WTC11 (cell line): ENCODE data around the gene MTRF1. TPM values are rescaled to one million over a fixed set of nuclear protein-coding genes. Genes with fewer than 3 reads are reported as not detected.

Source experiments
- ATAC-seq: fragments of 200-7000 bp; cut with Tn5 transposase; 2 replicates; pipeline ENCODE4 v1.10.0; 2021; ENCODE audit warnings: mild to moderate bottlenecking, moderate library complexity
- CTCF ChIA-PET: fragments of 300-600 bp; sonication (Branson Sonifier 250); formaldehyde crosslinking; loops from one replicate; lab custom pipeline; 2021; ENCODE audit warnings: antibody characterized with exemption; lab: Charles Lee
- POLR2A ChIA-PET: fragments of 350-600 bp; sonication (Branson Sonifier 250); formaldehyde crosslinking; loops from one replicate; lab custom pipeline; 2021; ENCODE audit warnings: antibody characterized with exemption; lab: Charles Lee
- DNase-seq: peaks from one replicate; pipeline ENCODE4 v3.0.0; 2021; ENCODE audit warnings: low spot score
- H3K27ac Mint-ChIP-seq: 2 replicates; pipeline ENCODE4 v1.8.0; 2021; ENCODE audit warnings: mixed read lengths
- H3K27me3 Mint-ChIP-seq: 2 replicates; pipeline ENCODE4 v1.8.0; 2021; ENCODE audit warnings: low read depth, mild to moderate bottlenecking, moderate library complexity, mixed read lengths
- H3K36me3 Mint-ChIP-seq: 2 replicates; pipeline ENCODE4 v1.8.0; 2021; ENCODE audit warnings: mixed read lengths
- H3K4me1 Mint-ChIP-seq: 2 replicates; pipeline ENCODE4 v1.8.0; 2022; ENCODE audit warnings: mixed read lengths
- H3K4me3 Mint-ChIP-seq: 2 replicates; pipeline ENCODE4 v1.8.0; 2021; ENCODE audit warnings: mild to moderate bottlenecking, moderate library complexity, mixed read lengths
- H3K9me3 Mint-ChIP-seq: 2 replicates; pipeline ENCODE4 v1.8.0; 2021; ENCODE audit warnings: mixed read lengths
- AFF4 ChIP-seq: sonication (generic); formaldehyde crosslinking; IDR thresholded peaks from 2 replicates; pipeline ENCODE4 v1.8.1; 2023; ENCODE audit warnings: mild to moderate bottlenecking, missing genetic modification reagents, borderline replicate concordance
- ATF1 ChIP-seq: sonication (generic); formaldehyde crosslinking; IDR thresholded peaks from 2 replicates; pipeline ENCODE4 v1.8.1; 2023; ENCODE audit warnings: mild to moderate bottlenecking, moderate library complexity, missing genetic modification reagents
- CDX4 ChIP-seq: fragments of 250-450 bp; sonication (Bioruptor Pico); IDR thresholded peaks from 2 replicates; pipeline ENCODE4 v1.9.0; 2021; ENCODE audit warnings: moderate library complexity, mild to moderate bottlenecking, inconsistent platforms, borderline replicate concordance
- E2F5 ChIP-seq: sonication (generic); formaldehyde crosslinking; IDR thresholded peaks from 2 replicates; pipeline ENCODE4 v1.8.1; 2022; ENCODE audit warnings: mild to moderate bottlenecking, moderate library complexity, missing genetic modification reagents
- ELF4 ChIP-seq: sonication (generic); formaldehyde crosslinking; IDR thresholded peaks from 2 replicates; pipeline ENCODE4 v1.8.1; 2022; ENCODE audit warnings: low read depth, mild to moderate bottlenecking, moderate library complexity, missing genetic modification reagents
- EMX1 ChIP-seq: fragments of 250-450 bp; sonication (Bioruptor Pico); IDR thresholded peaks from 2 replicates; pipeline ENCODE4 v1.8.0; 2021; ENCODE audit warnings: mild to moderate bottlenecking
- FOXK1 ChIP-seq: sonication (generic); formaldehyde crosslinking; IDR thresholded peaks from 2 replicates; pipeline ENCODE4 v1.8.0; 2022; ENCODE audit warnings: mild to moderate bottlenecking, moderate library complexity, missing genetic modification reagents
- GRHL2 ChIP-seq: fragments of 250-450 bp; sonication (Bioruptor Pico); IDR thresholded peaks from 2 replicates; pipeline ENCODE4 v1.8.0; 2022; ENCODE audit warnings: mild to moderate bottlenecking, moderate library complexity; ENCODE audit not compliant: insufficient replicate concordance, severe bottlenecking
- HMGA2 ChIP-seq: fragments of 250-450 bp; sonication (Bioruptor Pico); IDR thresholded peaks from 2 replicates; pipeline ENCODE4 v1.4.0; 2021; ENCODE audit warnings: mild to moderate bottlenecking, moderate library complexity
- NR1H2 ChIP-seq: sonication (generic); formaldehyde crosslinking; IDR thresholded peaks from 2 replicates; pipeline ENCODE4 v1.9.0; 2021; ENCODE audit warnings: mild to moderate bottlenecking, moderate library complexity, missing genetic modification reagents
- PREB ChIP-seq: sonication (generic); formaldehyde crosslinking; IDR thresholded peaks from 2 replicates; pipeline ENCODE4 v1.8.1; 2022; ENCODE audit warnings: mild to moderate bottlenecking, missing genetic modification reagents, moderate library complexity, borderline replicate concordance
- STAT6 ChIP-seq: sonication (generic); formaldehyde crosslinking; conservative IDR thresholded peaks from 2 replicates; pipeline ENCODE4 v1.8.1; 2023; ENCODE audit warnings: mild to moderate bottlenecking, low read depth, missing genetic modification reagents, moderate library complexity
- TCF7 ChIP-seq: sonication (generic); formaldehyde crosslinking; IDR thresholded peaks from 2 replicates; pipeline ENCODE4 v1.8.0; 2022; ENCODE audit warnings: mild to moderate bottlenecking, low read depth, missing genetic modification reagents, moderate library complexity
- TP53 ChIP-seq: sonication (generic); formaldehyde crosslinking; IDR thresholded peaks from 2 replicates; pipeline ENCODE4 v1.8.1; 2023; ENCODE audit warnings: mild to moderate bottlenecking, missing genetic modification reagents
- USF1 ChIP-seq: sonication (generic); formaldehyde crosslinking; IDR thresholded peaks from 2 replicates; pipeline ENCODE4 v1.8.0; 2022; ENCODE audit warnings: mild to moderate bottlenecking, missing genetic modification reagents
- ZNF138 ChIP-seq: sonication (generic); formaldehyde crosslinking; conservative IDR thresholded peaks from 2 replicates; pipeline ENCODE4 v1.8.1; 2022; ENCODE audit warnings: mild to moderate bottlenecking, moderate library complexity, missing genetic modification reagents
- ZNF219 ChIP-seq: sonication (generic); formaldehyde crosslinking; IDR thresholded peaks from 2 replicates; pipeline ENCODE4 v1.8.0; 2023; ENCODE audit warnings: missing genetic modification reagents, mild to moderate bottlenecking, borderline replicate concordance
- ZNF532 ChIP-seq: fragments of 250-450 bp; sonication (Bioruptor Pico); IDR thresholded peaks from 2 replicates; pipeline ENCODE4 v1.9.0; 2021; ENCODE audit warnings: mild to moderate bottlenecking, borderline replicate concordance
- total RNA-seq: library from RNA; stranded (reverse); gene quantifications from 3 replicates; pipeline ENCODE4 v1.2.3, GENCODE V29; 2021

The MTRF1 gene
- total RNA-seq, 1 experiment from 2014 or later, result 12.9 TPM

DNA sequence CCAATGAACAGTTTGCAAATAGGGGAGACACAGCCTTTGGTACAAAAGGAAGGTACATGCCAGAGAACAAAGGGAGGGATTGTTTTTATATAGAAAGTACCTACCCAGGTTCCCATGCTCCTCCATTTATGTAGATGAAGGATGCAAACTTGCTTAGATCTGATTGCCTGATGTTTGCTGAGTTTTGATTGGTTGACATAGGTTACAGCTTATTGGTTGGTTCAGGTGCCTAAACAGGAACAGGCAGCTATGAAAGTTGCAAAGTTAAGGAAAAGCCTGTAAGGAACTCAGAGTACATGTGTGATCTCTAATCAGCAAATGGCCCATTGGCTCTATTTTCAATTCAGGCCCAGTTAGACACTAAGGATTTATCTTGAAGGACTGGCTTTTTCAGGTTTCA is 41.2 kb upstream of the MTRF1 start (continued):
- TF ChIP-seq STAT6 (CRISPR knock-in tag) (no peak), PREB (CRISPR knock-in tag) (no peak)
- TF ChIP-seq, all 79 proteins: peak for 0

DNA sequence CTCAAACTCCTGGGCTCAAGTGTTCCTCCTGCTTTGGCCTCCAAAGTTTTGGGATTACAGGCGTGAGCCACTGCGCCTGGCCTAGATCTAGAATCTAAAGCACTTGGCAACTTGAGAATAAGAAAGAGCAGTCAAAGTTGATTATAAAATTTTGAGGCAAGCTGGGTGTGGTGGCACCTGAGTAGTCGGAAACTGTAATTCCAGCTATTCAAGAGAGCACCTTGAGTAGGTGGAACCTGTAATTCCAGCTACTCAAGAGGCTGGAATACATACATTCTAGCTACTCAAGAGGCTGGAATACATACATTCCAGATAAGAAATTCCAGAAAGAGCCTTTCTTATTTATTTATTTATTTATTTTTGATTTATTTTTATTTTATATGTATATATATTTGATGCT is 39.4 kb upstream of the MTRF1 start:
- peaks cover 14% of the 10 kb centered on the region for H3K4me1 Mint-ChIP-seq
- no peak for DNase-seq
- H3K36me3 Mint-ChIP-seq, result no peaks in the 10 kb centered on the region
- no peak for TF ChIP-seq ELF4 (CRISPR knock-in tag)
- TF ChIP-seq ZNF219 (CRISPR knock-in tag), result no peak
- no peak for TF ChIP-seq HMGA2 (CRISPR knock-in tag)
- no peak for TF ChIP-seq ZNF138 (CRISPR knock-in tag)
- no peak for TF ChIP-seq ZNF532
- no peak for TF ChIP-seq FOXK1
- TF ChIP-seq AFF4 (CRISPR knock-in tag), result no peak
- no peak for TF ChIP-seq CDX4
- TF ChIP-seq TCF7, result no peak
- no peak for TF ChIP-seq EMX1 (CRISPR knock-in tag)
- no peak for TF ChIP-seq TP53
- TF ChIP-seq GRHL2 (CRISPR knock-in tag), result no peak
- TF ChIP-seq E2F5 (CRISPR knock-in tag), result no peak
- TF ChIP-seq USF1, result no peak
- no peak for TF ChIP-seq ATF1 (CRISPR knock-in tag)
- TF ChIP-seq NR1H2 (CRISPR knock-in tag), result no peak
- POLR2A ChIA-PET, result no interaction called here
- ATAC-seq, result no peak
- CTCF ChIA-PET, result no interaction called here
- no peak overlapping the region for H3K4me3 Mint-ChIP-seq
- peaks cover 3% of the 10 kb centered on the region; the same call in 1 of the 2 replicates for H3K9me3 Mint-ChIP-seq
- H3K27me3 Mint-ChIP-seq, result no peaks in the 10 kb centered on the region
- H3K27ac Mint-ChIP-seq, result no peak overlapping the region
